HG02588 (cell line): ENCODE results near the gene RBCK1.
"Not testable (repeated sequence)": the region's sequence is repeated elsewhere in the genome, so short reads cannot be mapped to it uniquely, and the experiment has no call there.

Experiments
- ATAC-seq: cut with Tn5 transposase; IDR thresholded peaks from one replicate; pipeline ENCODE4 v1.9.1; 2021; ENCODE audit warnings: mild to moderate bottlenecking, moderate library complexity; ENCODE audit not compliant: unreplicated experiment

The RBCK1 gene

GRCh38 chr20:407953-408842 lies at the start of gene RBCK1:
Gene RBCK1, plus strand, starts transcription at chr20:408299. Its CDS starts 459 bp downstream, at chr20:408758.
- peak; percentile 54 for ATAC-seq

GRCh38 chr20:358891-359555 lies 49.1 kb upstream of the RBCK1 start:
- no peak for ATAC-seq

- ATAC-seq, result no peak
These were observed 46.5 kb upstream of the RBCK1 start for GRCh38 chr20:361561-361960.

- ATAC-seq, result no peak
These were observed 45.5 kb upstream of the RBCK1 start for GRCh38 chr20:362271-363254.

- ATAC-seq, result no peak
These were observed 44.6 kb upstream of the RBCK1 start for GRCh38 chr20:363319-364078.

- ATAC-seq, result no peak
These were observed 42.9 kb upstream of the RBCK1 start for GRCh38 chr20:364905-365794.

GRCh38 chr20:366041-366718 lies 41.9 kb upstream of the RBCK1 start:
- no peak for ATAC-seq

- no peak for ATAC-seq
These were observed 41.2 kb upstream of the RBCK1 start for GRCh38 chr20:366719-367485.

- ATAC-seq, result no peak
These were observed 40.6 kb upstream of the RBCK1 start for GRCh38 chr20:367486-367887.

GRCh38 chr20:368915-369314 lies 39.2 kb upstream of the RBCK1 start:
- no peak for ATAC-seq

- no peak for ATAC-seq
These were observed 37.9 kb upstream of the RBCK1 start for GRCh38 chr20:370151-370600.

GRCh38 chr20:370977-371754 lies 36.9 kb upstream of the RBCK1 start:
- no peak for ATAC-seq

GRCh38 chr20:371755-372542 lies 36.1 kb upstream of the RBCK1 start:
- ATAC-seq, result no peak

GRCh38 chr20:372543-373082 lies 35.5 kb upstream of the RBCK1 start:
- ATAC-seq, result not testable (repeated sequence)

GRCh38 chr20:373171-373890 lies 34.8 kb upstream of the RBCK1 start:
- no peak for ATAC-seq
